Measurements from ENCODE around the gene WNT7B.

GRCh38 chr22:45942787-45943493 lies 34.0 kb downstream of the WNT7B start:
- no peak for TF ChIP-seq KDM1A (IDR thresholded peaks at IDR 0.05; ENCODE audit: borderline replicate concordance, low read length)
- TF ChIP-seq CBX5 (IDR thresholded peaks at IDR 0.05; ENCODE audit: low read depth, low read length): no peak
- TF ChIP-seq CTCF (IDR thresholded peaks at IDR 0.05; ENCODE audit: control extremely low read depth in 1 of 3, insufficient read depth in 1 of 3, low read depth in 1 of 3, low read length in 3 of 3): no peak
- TF ChIP-seq TBP (IDR thresholded peaks at IDR 0.05; ENCODE audit: low read depth, low read length): no peak
